ENCODE results near the gene CDH6. TPM values are rescaled to one million over a fixed set of nuclear protein-coding genes. Genes with fewer than 3 reads are reported as not detected.

CDH6 gene
- total and polyA plus RNA-seq, 2 experiments from 2014 or later, result 0.60 to 1.1 TPM

DNA sequence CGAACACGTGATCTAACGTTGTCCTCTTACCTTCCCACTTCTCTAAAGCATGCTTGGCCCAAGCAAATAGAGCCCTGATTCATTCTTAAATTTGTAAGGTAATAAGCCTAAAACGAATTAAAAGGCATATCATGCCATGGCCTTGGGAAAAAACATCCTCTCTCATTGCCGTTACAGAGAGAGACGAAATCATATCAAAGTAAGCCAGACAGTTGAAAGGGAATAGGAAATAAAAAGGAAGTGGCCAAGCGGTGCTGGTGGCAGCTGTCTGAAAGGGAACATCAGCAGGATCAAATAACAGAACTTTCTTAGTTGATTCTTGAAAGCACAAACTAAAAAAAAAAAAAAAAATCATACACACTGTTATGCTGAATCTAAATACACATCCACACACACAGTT is 49.1 kb upstream of the CDH6 start (continued):
- TF ChIP-seq, protein P1, sequence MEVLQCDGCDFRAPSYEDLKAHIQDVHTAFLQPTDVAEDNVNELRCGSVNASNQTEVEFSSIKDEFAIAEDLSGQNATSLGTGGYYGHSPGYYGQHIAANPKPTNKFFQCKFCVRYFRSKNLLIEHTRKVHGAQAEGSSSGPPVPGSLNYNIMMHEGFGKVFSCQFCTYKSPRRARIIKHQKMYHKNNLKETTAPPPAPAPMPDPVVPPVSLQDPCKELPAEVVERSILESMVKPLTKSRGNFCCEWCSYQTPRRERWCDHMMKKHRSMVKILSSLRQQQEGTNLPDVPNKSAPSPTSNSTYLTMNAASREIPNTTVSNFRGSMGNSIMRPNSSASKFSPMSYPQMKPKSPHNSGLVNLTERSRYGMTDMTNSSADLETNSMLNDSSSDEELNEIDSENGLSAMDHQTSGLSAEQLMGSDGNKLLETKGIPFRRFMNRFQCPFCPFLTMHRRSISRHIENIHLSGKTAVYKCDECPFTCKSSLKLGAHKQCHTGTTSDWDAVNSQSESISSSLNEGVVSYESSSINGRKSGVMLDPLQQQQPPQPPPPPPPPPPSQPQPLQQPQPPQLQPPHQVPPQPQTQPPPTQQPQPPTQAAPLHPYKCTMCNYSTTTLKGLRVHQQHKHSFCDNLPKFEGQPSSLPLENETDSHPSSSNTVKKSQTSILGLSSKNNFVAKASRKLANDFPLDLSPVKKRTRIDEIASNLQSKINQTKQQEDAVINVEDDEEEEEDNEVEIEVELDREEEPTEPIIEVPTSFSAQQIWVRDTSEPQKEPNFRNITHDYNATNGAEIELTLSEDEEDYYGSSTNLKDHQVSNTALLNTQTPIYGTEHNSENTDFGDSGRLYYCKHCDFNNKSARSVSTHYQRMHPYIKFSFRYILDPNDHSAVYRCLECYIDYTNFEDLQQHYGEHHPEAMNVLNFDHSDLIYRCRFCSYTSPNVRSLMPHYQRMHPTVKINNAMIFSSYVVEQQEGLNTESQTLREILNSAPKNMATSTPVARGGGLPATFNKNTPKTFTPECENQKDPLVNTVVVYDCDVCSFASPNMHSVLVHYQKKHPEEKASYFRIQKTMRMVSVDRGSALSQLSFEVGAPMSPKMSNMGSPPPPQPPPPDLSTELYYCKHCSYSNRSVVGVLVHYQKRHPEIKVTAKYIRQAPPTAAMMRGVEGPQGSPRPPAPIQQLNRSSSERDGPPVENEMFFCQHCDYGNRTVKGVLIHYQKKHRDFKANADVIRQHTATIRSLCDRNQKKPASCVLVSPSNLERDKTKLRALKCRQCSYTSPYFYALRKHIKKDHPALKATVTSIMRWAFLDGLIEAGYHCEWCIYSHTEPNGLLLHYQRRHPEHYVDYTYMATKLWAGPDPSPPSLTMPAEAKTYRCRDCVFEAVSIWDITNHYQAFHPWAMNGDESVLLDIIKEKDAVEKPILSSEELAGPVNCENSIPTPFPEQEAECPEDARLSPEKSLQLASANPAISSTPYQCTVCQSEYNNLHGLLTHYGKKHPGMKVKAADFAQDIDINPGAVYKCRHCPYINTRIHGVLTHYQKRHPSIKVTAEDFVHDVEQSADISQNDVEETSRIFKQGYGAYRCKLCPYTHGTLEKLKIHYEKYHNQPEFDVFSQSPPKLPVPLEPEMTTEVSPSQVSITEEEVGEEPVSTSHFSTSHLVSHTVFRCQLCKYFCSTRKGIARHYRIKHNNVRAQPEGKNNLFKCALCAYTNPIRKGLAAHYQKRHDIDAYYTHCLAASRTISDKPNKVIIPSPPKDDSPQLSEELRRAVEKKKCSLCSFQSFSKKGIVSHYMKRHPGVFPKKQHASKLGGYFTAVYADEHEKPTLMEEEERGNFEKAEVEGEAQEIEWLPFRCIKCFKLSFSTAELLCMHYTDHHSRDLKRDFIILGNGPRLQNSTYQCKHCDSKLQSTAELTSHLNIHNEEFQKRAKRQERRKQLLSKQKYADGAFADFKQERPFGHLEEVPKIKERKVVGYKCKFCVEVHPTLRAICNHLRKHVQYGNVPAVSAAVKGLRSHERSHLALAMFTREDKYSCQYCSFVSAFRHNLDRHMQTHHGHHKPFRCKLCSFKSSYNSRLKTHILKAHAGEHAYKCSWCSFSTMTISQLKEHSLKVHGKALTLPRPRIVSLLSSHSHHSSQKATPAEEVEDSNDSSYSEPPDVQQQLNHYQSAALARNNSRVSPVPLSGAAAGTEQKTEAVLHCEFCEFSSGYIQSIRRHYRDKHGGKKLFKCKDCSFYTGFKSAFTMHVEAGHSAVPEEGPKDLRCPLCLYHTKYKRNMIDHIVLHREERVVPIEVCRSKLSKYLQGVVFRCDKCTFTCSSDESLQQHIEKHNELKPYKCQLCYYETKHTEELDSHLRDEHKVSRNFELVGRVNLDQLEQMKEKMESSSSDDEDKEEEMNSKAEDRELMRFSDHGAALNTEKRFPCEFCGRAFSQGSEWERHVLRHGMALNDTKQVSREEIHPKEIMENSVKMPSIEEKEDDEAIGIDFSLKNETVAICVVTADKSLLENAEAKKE (CRISPR knock-in tag; IDR thresholded peaks at IDR 0.05), result no peak
- TF ChIP-seq ETS1 (IDR thresholded peaks at IDR 0.05), result no peak

DNA sequence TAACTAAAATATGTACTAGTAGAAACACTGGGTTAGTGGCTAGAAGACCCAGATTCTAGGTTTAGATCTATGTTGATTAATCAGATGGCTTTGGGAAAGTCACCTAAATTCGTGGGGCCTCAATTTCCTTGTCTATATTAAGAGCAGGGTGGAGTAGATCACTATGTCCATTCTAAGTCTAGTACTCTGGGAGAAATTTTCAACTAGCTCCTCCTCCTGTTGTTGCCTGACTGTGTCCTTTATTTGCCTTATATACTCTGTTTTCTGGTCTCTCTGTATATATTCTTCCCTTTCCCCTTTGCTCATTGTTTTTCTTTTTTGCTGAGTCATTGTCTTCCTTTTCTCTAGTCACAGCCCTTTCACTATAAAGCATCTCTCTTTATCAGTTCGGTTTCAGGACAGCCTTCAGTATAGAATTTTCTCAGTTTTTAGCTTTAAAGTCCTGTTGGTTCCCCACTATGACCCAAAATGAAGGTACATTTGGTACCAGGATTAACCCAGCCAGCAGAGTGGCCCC is 44.5 kb upstream of the CDH6 start:
- H3K4me1 ChIP-seq (ENCODE audit: insufficient read depth), result peaks cover 12% of the 10 kb centered on the region
- H3K27ac ChIP-seq (ENCODE audit: low read depth), result no peak overlapping the region
- no peak overlapping the region for H3K4me2 ChIP-seq
- ATAC-seq, result no peak
- H3K9me2 ChIP-seq (ENCODE audit: insufficient read depth), result peaks cover 6% of the 10 kb centered on the region
- Mint-ChIP-seq H3K9me3 (no peaks in the 10 kb centered on the region), H3K27me3 (ENCODE audit: insufficient read depth, low read depth, poor library complexity) (peaks cover 4% of the 10 kb centered on the region), H3K4me1 (peaks cover 27% of the 10 kb centered on the region), H3K36me3 (ENCODE audit: low read depth) (no peaks in the 10 kb centered on the region), H3K4me3 (no peak overlapping the region), H3K27ac (peak overlapping the region; percentile 71)
- DNase-seq (ENCODE audit: low spot score), result peak; percentile 9
- no peaks in the 10 kb centered on the region for H3F3A ChIP-seq (replicated peaks; ENCODE audit: low read depth)
- H3K79me2 ChIP-seq (replicated peaks; ENCODE audit: insufficient read depth), result no peaks in the 10 kb centered on the region
- H2AFZ ChIP-seq, result peak overlapping the region; percentile 60; the same call in 1 of the 2 replicates
- H3K36me3 ChIP-seq (ENCODE audit: insufficient read depth), result no peaks in the 10 kb centered on the region
- H4K20me1 ChIP-seq (replicated peaks; ENCODE audit: insufficient read depth), result no peaks in the 10 kb centered on the region
- H3K4me3 ChIP-seq, result no peak overlapping the region
- no peaks in the 10 kb centered on the region for H3K27me3 ChIP-seq (ENCODE audit: insufficient read depth)
- no peak for TF ChIP-seq ETS1 (IDR thresholded peaks at IDR 0.05)
- no peak for TF ChIP-seq ZNF114 (CRISPR knock-in tag; IDR thresholded peaks at IDR 0.05)
- no peak for TF ChIP-seq CTCF (conservative IDR thresholded peaks at IDR 0.05; ENCODE audit: low read depth in 2 of 2)
- no peak for TF ChIP-seq STAT1 (IDR thresholded peaks at IDR 0.05; ENCODE audit: unreplicated experiment)
